OCI-LY1 (cell line): ENCODE data around the gene GPR176.

Experiments used
- CTCF ChIP-seq: fragments of 200-600 bp; sonication (generic), shearing (Covaris generic); IDR thresholded peaks from 2 replicates; pipeline ENCODE4 v1.5.1; 2017; ENCODE audit warnings: mild to moderate bottlenecking, antibody characterized with exemption, low read length, moderate library complexity, mixed read lengths
- EZH2 ChIP-seq: fragments of 200-600 bp; sonication (generic), shearing (Covaris generic); IDR thresholded peaks from 2 replicates; pipeline ENCODE4 v1.8.0; 2017; ENCODE audit warnings: borderline replicate concordance, mixed run types, mild to moderate bottlenecking, antibody characterized with exemption, low read length, moderate library complexity, mixed read lengths

DNA sequence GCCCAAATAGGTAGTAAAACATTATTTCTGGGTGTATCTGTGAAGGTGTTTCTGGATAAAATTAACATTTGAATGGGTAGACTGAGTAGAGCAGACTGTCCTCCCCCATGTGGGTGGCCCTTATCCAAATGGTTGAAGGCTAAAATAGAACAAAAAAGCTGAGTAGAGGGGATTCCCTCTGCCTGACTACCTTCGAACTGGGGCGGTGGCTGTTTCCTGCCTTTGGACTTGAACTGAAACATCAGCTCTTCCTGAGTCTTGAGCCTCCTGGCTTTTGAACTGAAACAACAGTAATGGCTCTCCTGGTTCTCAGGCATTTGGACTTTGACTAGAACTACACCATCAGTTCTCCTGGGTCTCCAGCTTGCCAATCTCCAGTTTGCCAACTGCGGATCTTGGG lies 4.4 kb upstream of the GPR176 start:
- TF ChIP-seq CTCF (no peak), EZH2 (no peak)
